Progenitor cell of endocrine pancreas (in vitro differentiated cells): ENCODE results near the gene STRADB. TPM values are rescaled to one million over a fixed set of nuclear protein-coding genes. Genes with fewer than 3 reads are reported as not detected.
A peak's percentile ranks its signal among the peaks of the same experiment; 100 is the strongest.

ENCODE experiments used
- DNase-seq: peaks from one replicate; pipeline ENCODE4 v3.0.0; 2021; ENCODE audit warnings: low spot score; ENCODE audit not compliant: unreplicated experiment
- H3K27ac Mint-ChIP-seq: 2 replicates; pipeline ENCODE4 v1.8.0; 2021; ENCODE audit warnings: mild to moderate bottlenecking, moderate library complexity, mixed read lengths
- H3K27me3 Mint-ChIP-seq: 2 replicates; pipeline ENCODE4 v1.8.0; 2021; ENCODE audit warnings: mixed read lengths
- H3K36me3 Mint-ChIP-seq: 2 replicates; pipeline ENCODE4 v1.8.0; 2022; ENCODE audit warnings: mixed read lengths; ENCODE audit not compliant: insufficient read depth
- H3K4me1 Mint-ChIP-seq: 2 replicates; pipeline ENCODE4 v1.8.0; 2021; ENCODE audit warnings: low read depth, mixed read lengths
- H3K4me3 Mint-ChIP-seq: 2 replicates; pipeline ENCODE4 v1.8.0; 2021; ENCODE audit warnings: low read depth, mild to moderate bottlenecking, moderate library complexity, mixed read lengths
- H3K9me3 Mint-ChIP-seq: 2 replicates; pipeline ENCODE4 v1.8.0; 2021; ENCODE audit warnings: low read depth, mixed read lengths
- long read RNA-seq: library from polyadenylated mRNA; unstranded; transcript quantifications from one replicate; pipeline ENCODE4 v2.0.0, GENCODE V29; 2020
- total RNA-seq: library from RNA; stranded (reverse); gene quantifications from 2 replicates; pipeline ENCODE4 v1.2.1, GENCODE V29; 2021
- TF ChIP-seq, protein P1 (sequence below): fragments of 200-600 bp; sonication (generic); IDR thresholded peaks from one replicate; pipeline ENCODE4 v1.5.0; 2021; ENCODE audit warnings: antibody characterized with exemption, mild to moderate bottlenecking; ENCODE audit not compliant: unreplicated experiment

Gene STRADB
- 48.2 and 51.0 TPM in 2 replicates for total RNA-seq
- long read RNA-seq, transcript STRADB-201 (12 exons, 2,293 nt) = major isoform, 79 of 128 reads
- long read RNA-seq, partial matches to known transcripts = 16 of 128 reads
- long read RNA-seq, other reads (novel, unspliced or antisense) = 33 of 128 reads

- Mint-ChIP-seq H3K36me3 (peaks cover 3% of the 10 kb centered on the region), H3K9me3 (no peaks in the 10 kb centered on the region), H3K4me1 (peaks cover 39% of the 10 kb centered on the region), H3K27ac (peak within 1 kb of the TSS; percentile 97), H3K27me3 (no peaks in the 10 kb centered on the region), H3K4me3 (peak within 1 kb of the TSS; percentile 98)
- peak; percentile 90 for DNase-seq
- TF ChIP-seq, protein P1, sequence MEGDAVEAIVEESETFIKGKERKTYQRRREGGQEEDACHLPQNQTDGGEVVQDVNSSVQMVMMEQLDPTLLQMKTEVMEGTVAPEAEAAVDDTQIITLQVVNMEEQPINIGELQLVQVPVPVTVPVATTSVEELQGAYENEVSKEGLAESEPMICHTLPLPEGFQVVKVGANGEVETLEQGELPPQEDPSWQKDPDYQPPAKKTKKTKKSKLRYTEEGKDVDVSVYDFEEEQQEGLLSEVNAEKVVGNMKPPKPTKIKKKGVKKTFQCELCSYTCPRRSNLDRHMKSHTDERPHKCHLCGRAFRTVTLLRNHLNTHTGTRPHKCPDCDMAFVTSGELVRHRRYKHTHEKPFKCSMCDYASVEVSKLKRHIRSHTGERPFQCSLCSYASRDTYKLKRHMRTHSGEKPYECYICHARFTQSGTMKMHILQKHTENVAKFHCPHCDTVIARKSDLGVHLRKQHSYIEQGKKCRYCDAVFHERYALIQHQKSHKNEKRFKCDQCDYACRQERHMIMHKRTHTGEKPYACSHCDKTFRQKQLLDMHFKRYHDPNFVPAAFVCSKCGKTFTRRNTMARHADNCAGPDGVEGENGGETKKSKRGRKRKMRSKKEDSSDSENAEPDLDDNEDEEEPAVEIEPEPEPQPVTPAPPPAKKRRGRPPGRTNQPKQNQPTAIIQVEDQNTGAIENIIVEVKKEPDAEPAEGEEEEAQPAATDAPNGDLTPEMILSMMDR = peak; percentile 51
Measured at GRCh38 chr2:201451292-201452057, at the start of gene STRADB, which contains the start of gene TRAK2. TSS of gene STRADB (plus strand) at chr2:201451740. CDS start at chr2:201454841, 3,101 bp downstream. TSS of gene TRAK2 (minus strand) at chr2:201451458. CDS start at chr2:201420507, 30,951 bp downstream.

DNA sequence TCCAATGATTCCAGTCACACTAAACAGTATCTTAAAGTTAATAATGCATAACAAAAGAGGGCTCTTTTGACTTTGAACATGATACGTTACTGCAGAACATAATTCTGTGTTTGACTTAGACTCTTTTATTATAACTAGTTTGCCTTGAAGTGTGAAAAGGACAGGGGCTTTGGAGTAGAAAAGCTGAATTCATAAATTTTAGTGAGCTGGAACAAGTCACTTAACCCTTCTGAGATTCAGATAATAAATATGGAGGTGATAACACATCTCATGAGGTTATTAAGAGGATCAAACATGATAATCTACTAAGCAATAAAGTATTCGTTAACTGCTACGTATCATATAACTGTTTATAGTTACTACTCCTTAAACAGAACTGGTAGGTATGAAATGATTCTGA lies 49.7 kb upstream of the STRADB start:
- TF ChIP-seq, protein P1 = no peak
- H3K4me3 Mint-ChIP-seq = no peak overlapping the region
- no peak for DNase-seq
- H3K4me1 Mint-ChIP-seq = peaks cover 4% of the 10 kb centered on the region
- H3K9me3 Mint-ChIP-seq = no peaks in the 10 kb centered on the region
- H3K27me3 Mint-ChIP-seq = no peaks in the 10 kb centered on the region
- H3K27ac Mint-ChIP-seq = no peak overlapping the region
- H3K36me3 Mint-ChIP-seq = peaks cover 5% of the 10 kb centered on the region

GRCh38 chr2:201402651-201403562 lies 48.6 kb upstream of the STRADB start:
- Mint-ChIP-seq H3K36me3 (peaks cover 3% of the 10 kb centered on the region), H3K4me1 (peaks cover 9% of the 10 kb centered on the region), H3K9me3 (no peaks in the 10 kb centered on the region), H3K4me3 (no peak overlapping the region), H3K27ac (no peak overlapping the region), H3K27me3 (no peaks in the 10 kb centered on the region)
- DNase-seq = no peak
- TF ChIP-seq, protein P1 = no peak

DNA sequence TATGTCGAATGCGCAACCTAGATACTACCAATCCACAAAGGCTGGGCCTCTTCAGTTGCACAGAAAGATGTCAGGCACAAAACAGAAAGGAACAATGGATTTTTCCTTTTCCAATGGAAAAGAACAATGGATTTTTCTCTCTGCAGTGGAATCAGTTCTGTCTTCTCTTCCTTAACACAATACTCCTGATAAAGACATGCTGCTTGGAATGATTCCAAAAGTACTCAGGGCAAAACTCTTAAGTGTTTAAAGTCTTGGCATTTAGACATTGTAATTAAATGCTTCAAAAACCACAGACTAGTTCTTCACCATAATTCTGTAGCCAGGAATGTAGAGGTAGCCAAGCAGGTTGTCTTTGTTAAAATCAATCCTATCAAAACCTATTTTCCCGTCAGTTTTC lies 47.7 kb upstream of the STRADB start:
- DNase-seq = no peak
- H3K27me3 Mint-ChIP-seq = no peaks in the 10 kb centered on the region
- TF ChIP-seq, protein P1 = no peak
- no peaks in the 10 kb centered on the region for H3K9me3 Mint-ChIP-seq
- H3K36me3 Mint-ChIP-seq = peaks cover 1% of the 10 kb centered on the region
- no peak overlapping the region for H3K27ac Mint-ChIP-seq
- H3K4me3 Mint-ChIP-seq = no peak overlapping the region
- H3K4me1 Mint-ChIP-seq = peaks cover 9% of the 10 kb centered on the region

GRCh38 chr2:201404699-201405280 lies 46.8 kb upstream of the STRADB start:
- no peak overlapping the region for H3K4me3 Mint-ChIP-seq
- H3K27ac Mint-ChIP-seq = no peak overlapping the region
- peaks cover 9% of the 10 kb centered on the region for H3K4me1 Mint-ChIP-seq
- H3K36me3 Mint-ChIP-seq = no peaks in the 10 kb centered on the region
- no peak for DNase-seq
- TF ChIP-seq, protein P1 = no peak
- no peaks in the 10 kb centered on the region for H3K27me3 Mint-ChIP-seq
- no peaks in the 10 kb centered on the region for H3K9me3 Mint-ChIP-seq
